GM18508 (cell line): ENCODE results near the gene SASS6.
A peak's percentile ranks its signal among the peaks of the same experiment; 100 is the strongest.

Experiments
- ATAC-seq: cut with Tn5 transposase; IDR thresholded peaks from one replicate; pipeline ENCODE4 v1.9.1; 2021; ENCODE audit warnings: moderate number of reproducible peaks; ENCODE audit not compliant: insufficient read depth, unreplicated experiment

Gene SASS6, protein sequence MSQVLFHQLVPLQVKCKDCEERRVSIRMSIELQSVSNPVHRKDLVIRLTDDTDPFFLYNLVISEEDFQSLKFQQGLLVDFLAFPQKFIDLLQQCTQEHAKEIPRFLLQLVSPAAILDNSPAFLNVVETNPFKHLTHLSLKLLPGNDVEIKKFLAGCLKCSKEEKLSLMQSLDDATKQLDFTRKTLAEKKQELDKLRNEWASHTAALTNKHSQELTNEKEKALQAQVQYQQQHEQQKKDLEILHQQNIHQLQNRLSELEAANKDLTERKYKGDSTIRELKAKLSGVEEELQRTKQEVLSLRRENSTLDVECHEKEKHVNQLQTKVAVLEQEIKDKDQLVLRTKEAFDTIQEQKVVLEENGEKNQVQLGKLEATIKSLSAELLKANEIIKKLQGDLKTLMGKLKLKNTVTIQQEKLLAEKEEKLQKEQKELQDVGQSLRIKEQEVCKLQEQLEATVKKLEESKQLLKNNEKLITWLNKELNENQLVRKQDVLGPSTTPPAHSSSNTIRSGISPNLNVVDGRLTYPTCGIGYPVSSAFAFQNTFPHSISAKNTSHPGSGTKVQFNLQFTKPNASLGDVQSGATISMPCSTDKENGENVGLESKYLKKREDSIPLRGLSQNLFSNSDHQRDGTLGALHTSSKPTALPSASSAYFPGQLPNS

GRCh38 chr1:100132566-100133477 lies at the start of gene SASS6, which contains the start of gene TRMT13:
SASS6 (minus strand) TSS chr1:100132930; CDS start chr1:100132814, 116 bp downstream.
TRMT13 (plus strand) TSS chr1:100133163; CDS start chr1:100133169, 6 bp downstream.
- ATAC-seq: peak; percentile 87

GRCh38 chr1:100178091-100178490 lies 45.4 kb upstream of the SASS6 start, which contains the start of gene LRRC39:
LRRC39 (minus strand) TSS chr1:100178256; CDS start chr1:100168516, 9,740 bp downstream.
- no peak for ATAC-seq

- ATAC-seq: no peak
These were observed 44.7 kb upstream of the SASS6 start for GRCh38 chr1:100177295-100178041.

DNA sequence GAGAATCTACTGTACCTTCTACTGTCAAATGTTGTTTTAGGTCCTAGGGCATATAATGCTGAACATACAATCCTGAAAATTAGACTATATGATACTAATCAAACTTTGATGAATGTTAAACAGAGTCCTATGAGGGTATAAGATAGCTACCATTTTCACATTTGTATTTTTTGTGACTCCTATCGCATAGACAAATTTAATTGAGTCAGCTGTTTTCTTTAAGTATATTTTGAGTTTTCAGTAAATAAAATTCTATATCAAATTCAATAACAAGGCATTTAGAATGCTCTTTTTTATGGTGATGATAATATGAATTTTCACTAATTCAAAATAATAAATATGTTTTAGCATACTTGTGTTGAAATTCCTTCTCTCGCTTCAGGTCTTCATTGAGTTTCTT lies 35.3 kb upstream of the SASS6 start:
- ATAC-seq: no peak

DNA sequence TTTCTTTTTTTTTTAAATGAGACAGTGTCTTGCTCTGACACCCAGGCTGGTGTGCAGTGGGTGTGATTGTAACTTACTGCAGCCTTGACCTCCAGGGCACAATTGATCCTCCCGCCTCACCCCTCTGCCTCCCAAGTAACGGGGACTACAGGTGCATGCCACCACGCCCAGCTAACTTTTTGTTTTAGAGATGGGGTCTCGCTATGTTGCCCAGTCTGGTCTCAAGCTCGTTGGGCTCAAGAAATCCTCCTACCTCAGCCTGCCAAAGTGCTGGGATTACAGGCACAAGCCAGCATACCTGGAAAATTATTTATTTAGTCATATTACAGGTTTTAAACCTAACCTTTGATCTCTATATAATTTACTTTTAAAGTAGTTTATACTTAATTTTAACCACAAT lies 32.0 kb upstream of the SASS6 start:
- ATAC-seq: no peak

- no peak for ATAC-seq
These were observed 31.5 kb upstream of the SASS6 start for GRCh38 chr1:100164216-100164615.

DNA sequence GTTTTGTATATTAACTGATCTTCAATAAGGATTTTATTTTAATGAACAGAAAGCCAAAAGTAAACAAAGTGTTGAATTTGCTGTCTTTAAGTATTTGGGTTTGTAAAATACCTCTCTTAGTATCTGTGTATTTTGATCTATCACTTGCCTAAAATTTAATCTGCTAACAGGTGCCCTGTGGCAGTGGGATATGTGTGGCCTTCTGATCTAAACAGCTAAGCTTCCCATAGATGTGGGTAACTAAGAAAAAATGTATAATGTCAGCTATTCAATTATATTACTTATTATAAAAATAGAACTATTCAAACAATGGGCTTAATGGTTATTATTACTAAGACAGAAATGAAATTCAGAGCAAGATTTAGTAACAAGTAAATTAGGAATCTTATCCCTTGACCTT lies 30.2 kb upstream of the SASS6 start:
- ATAC-seq: no peak

GRCh38 chr1:100152271-100152670 lies 19.5 kb upstream of the SASS6 start:
- ATAC-seq: peak; percentile 77

- no peak for ATAC-seq
These were observed 18.9 kb upstream of the SASS6 start for GRCh38 chr1:100151679-100152078.

DNA sequence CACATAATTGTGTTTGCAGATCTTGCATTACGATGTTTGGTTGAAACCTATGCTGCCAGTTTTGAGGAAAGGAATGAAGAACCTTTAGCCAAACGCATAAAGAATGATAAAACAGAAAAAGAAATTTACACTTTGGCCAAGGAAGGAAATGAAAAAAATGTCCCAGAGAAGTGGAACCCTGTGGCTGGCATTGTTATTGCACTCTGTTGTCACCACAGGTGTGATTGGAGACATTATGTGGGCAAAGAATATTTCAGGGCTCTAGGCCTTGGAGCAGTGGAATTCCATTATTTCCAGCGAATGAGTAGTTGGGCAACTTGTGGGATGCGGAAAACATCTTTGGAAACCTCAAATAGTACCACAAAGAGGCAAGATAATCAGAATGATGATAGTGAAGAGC lies 15.1 kb upstream of the SASS6 start:
- ATAC-seq: no peak

- no peak for ATAC-seq
These were observed 14.2 kb upstream of the SASS6 start for GRCh38 chr1:100146958-100147357.

GRCh38 chr1:100145116-100145515 lies 12.4 kb upstream of the SASS6 start:
- no peak for ATAC-seq

- ATAC-seq: no peak
These were observed 9.6 kb upstream of the SASS6 start for GRCh38 chr1:100142343-100142742.

- ATAC-seq: no peak
These were observed 8.5 kb upstream of the SASS6 start for GRCh38 chr1:100141192-100141591.

GRCh38 chr1:100137602-100138001 lies 4.9 kb upstream of the SASS6 start:
- no peak for ATAC-seq

GRCh38 chr1:100134872-100135271 lies 2.1 kb upstream of the SASS6 start:
- ATAC-seq: no peak

DNA sequence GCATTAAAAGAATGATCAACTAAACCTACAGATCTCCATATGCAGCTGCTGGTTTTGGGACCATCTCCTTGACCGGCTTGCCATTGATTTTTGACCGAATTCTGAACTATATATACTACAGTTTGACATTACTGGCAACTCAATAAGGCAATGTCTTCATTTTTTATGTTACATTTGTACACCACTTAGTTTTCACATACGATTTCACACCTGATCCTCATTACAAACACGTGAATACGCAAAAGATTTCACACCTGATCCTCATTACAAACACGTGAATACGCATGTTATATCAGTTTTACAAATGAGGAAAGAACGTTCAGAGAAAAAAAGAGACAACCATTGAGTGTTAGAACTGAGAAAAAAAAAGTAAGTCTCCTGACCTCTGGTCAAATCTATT lies 1.1 kb downstream of the SASS6 start:
- no peak for ATAC-seq

- ATAC-seq: no peak
These were observed 2.1 kb downstream of the SASS6 start for GRCh38 chr1:100130552-100131077.

GRCh38 chr1:100127226-100127625 lies 5.5 kb downstream of the SASS6 start:
- no peak for ATAC-seq

- no peak for ATAC-seq
These were observed 10.6 kb downstream of the SASS6 start for GRCh38 chr1:100122177-100122576.
